Calu3 (cell line): Measurements from ENCODE around the gene JADE1. TPM values are rescaled to one million over a fixed set of nuclear protein-coding genes. Genes with fewer than 3 reads are reported as not detected.

Source experiments
- BruUV-seq: library from RNA; stranded (reverse); fragments of 400-500 nt; replicated peaks from 2 replicates; lab custom pipeline; 2021; lab: Mats Ljungman, UMichigan
- CTCF ChIA-PET: fragments of 300-600 bp; sonication (Branson Sonifier 250); formaldehyde crosslinking; loops from one replicate; lab custom pipeline; 2022; ENCODE audit warnings: antibody characterized with exemption; lab: Charles Lee
- DNase-seq: peaks from one replicate; pipeline ENCODE4 v3.0.0; 2022
- H3K27ac Mint-ChIP-seq: one replicate; pipeline ENCODE4 v1.8.0; 2022; ENCODE audit warnings: mixed read lengths; ENCODE audit not compliant: unreplicated experiment
- H3K27me3 Mint-ChIP-seq: one replicate; pipeline ENCODE4 v1.8.0; 2022; ENCODE audit warnings: mixed read lengths; ENCODE audit not compliant: unreplicated experiment
- H3K36me3 Mint-ChIP-seq: one replicate; pipeline ENCODE4 v1.8.0; 2022; ENCODE audit warnings: mild to moderate bottlenecking, moderate library complexity, mixed read lengths; ENCODE audit not compliant: insufficient read depth, unreplicated experiment
- H3K4me1 Mint-ChIP-seq: one replicate; pipeline ENCODE4 v1.8.0; 2022; ENCODE audit warnings: mild to moderate bottlenecking, low read depth, mixed read lengths; ENCODE audit not compliant: unreplicated experiment
- H3K4me3 Mint-ChIP-seq: one replicate; pipeline ENCODE4 v1.8.0; 2022; ENCODE audit warnings: mild to moderate bottlenecking, low read depth, moderate library complexity, mixed read lengths; ENCODE audit not compliant: unreplicated experiment
- H3K9me3 Mint-ChIP-seq: one replicate; pipeline ENCODE4 v1.8.0; 2022; ENCODE audit warnings: low read depth, mixed read lengths; ENCODE audit not compliant: unreplicated experiment
- intact Hi-C: fragments of 100-400 bp; cut with micrococcal nuclease; formaldehyde crosslinking; loops from one replicate; pipeline ENCODE4 v1.10.0; 2022; ENCODE audit not compliant: unreplicated experiment
- total RNA-seq: library from RNA; stranded (reverse); gene quantifications from 2 replicates; pipeline ENCODE4 v1.2.3, GENCODE V29; 2022
- TF ChIP-seq, protein P1 (sequence below): fragments of 200-600 bp; IDR thresholded peaks from one replicate; pipeline ENCODE4 v1.8.0; 2022; ENCODE audit warnings: antibody characterized with exemption; ENCODE audit not compliant: unreplicated experiment

JADE1 gene
- total RNA-seq, 1 experiment from 2014 or later = 33.9 TPM

GRCh38 chr4:128780688-128781087 is 28.8 kb upstream of the JADE1 start:
- TF ChIP-seq, protein P1, sequence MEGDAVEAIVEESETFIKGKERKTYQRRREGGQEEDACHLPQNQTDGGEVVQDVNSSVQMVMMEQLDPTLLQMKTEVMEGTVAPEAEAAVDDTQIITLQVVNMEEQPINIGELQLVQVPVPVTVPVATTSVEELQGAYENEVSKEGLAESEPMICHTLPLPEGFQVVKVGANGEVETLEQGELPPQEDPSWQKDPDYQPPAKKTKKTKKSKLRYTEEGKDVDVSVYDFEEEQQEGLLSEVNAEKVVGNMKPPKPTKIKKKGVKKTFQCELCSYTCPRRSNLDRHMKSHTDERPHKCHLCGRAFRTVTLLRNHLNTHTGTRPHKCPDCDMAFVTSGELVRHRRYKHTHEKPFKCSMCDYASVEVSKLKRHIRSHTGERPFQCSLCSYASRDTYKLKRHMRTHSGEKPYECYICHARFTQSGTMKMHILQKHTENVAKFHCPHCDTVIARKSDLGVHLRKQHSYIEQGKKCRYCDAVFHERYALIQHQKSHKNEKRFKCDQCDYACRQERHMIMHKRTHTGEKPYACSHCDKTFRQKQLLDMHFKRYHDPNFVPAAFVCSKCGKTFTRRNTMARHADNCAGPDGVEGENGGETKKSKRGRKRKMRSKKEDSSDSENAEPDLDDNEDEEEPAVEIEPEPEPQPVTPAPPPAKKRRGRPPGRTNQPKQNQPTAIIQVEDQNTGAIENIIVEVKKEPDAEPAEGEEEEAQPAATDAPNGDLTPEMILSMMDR = no peak
- H3K4me1 Mint-ChIP-seq = peaks cover 8% of the 10 kb centered on the region
- CTCF ChIA-PET = no interaction called here
- H3K4me3 Mint-ChIP-seq = no peak overlapping the region
- H3K9me3 Mint-ChIP-seq = no peaks in the 10 kb centered on the region
- no peak overlapping the region for H3K27ac Mint-ChIP-seq
- no peaks in the 10 kb centered on the region for H3K36me3 Mint-ChIP-seq
- DNase-seq = no peak
- intact Hi-C loops = no loop called here
- BruUV-seq = no TSS peak
- no peaks in the 10 kb centered on the region for H3K27me3 Mint-ChIP-seq

DNA sequence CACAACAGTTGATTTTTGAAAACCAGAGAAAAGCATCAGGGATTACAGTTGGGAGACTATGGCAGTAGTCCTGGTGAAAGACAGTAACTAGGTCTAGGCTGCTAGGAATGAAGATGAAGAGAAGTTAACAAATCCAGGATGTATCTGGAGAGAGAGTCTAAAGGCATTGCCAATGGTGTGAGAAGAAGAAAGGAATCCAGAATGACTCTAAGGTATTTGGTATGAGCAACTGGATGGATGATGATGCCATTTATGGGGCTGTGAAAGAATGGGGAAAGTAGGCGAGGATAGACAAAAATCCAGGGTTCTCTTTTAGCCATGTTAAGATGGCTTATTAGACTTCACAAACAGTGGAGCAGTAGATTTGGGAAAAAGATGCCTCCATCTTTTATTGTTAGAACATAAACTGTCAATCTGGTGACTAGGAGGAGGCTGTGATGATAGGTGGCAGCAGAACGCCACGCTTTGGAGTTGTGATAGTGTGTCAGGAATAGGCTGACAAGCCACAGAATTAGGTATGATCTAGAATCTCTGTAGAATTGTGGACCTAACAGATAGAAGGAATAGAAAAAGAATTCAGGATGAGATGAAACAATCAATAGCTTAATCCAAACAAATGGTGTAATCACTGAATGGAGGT is 27.3 kb upstream of the JADE1 start:
- TF ChIP-seq, protein P1 = no peak
- BruUV-seq = no TSS peak
- no peak overlapping the region for H3K4me3 Mint-ChIP-seq
- H3K36me3 Mint-ChIP-seq = no peaks in the 10 kb centered on the region
- H3K4me1 Mint-ChIP-seq = peaks cover under 1% of the 10 kb centered on the region
- DNase-seq = no peak
- H3K9me3 Mint-ChIP-seq = no peaks in the 10 kb centered on the region
- CTCF ChIA-PET = no interaction called here
- H3K27ac Mint-ChIP-seq = no peak overlapping the region
- intact Hi-C loops = no loop called here
- H3K27me3 Mint-ChIP-seq = no peaks in the 10 kb centered on the region

- H3K9me3 Mint-ChIP-seq = no peaks in the 10 kb centered on the region
- intact Hi-C loops = no loop called here
- H3K27ac Mint-ChIP-seq = no peak overlapping the region
- H3K4me1 Mint-ChIP-seq = no peaks in the 10 kb centered on the region
- TF ChIP-seq, protein P1 = no peak
- CTCF ChIA-PET = no interaction called here
- BruUV-seq = no TSS peak
- no peaks in the 10 kb centered on the region for H3K36me3 Mint-ChIP-seq
- H3K4me3 Mint-ChIP-seq = no peak overlapping the region
- H3K27me3 Mint-ChIP-seq = no peaks in the 10 kb centered on the region
- no peak for DNase-seq
Observed at GRCh38 chr4:128782875-128783614, 26.5 kb upstream of the JADE1 start.

DNA sequence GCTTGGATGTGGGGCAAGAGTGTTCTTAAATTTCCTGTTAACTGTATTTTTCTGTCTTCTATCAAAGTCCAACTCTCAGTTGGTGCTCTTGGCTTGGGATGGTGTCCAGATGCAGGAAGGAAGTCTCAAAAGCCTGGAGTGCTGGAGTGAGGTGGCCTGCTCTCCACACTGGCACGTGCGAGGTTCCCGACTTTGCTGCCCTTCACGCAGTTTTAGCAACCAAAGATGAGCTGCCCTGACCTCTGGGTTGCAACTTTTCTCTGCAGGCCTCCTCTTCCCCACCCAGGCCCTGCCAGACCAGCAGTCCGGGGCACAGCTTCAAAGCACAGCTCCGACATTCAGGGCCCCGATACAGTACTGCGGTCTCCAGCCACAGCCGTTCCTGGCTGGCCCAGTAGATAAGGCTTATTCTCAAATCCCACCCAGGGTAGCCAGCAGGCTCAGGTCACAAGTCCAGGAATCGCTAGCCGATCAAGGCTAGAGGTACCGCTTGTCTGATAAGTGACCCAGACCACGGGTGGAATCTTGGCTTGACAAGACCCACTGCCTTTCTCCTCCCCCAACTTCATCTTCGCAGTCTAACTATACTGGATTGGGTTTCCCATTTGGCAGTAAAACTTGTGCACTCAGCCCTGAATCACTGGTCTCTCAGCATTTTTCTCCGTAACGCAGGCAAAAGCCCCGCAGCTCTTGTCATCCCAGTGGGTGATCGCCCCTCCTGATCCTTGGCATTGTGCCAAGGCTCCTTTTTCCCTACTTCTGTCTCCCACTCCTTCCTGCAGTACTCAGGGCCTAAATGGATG is 21.8 kb upstream of the JADE1 start:
- Mint-ChIP-seq H3K27ac (no peak overlapping the region), H3K9me3 (no peaks in the 10 kb centered on the region), H3K27me3 (no peaks in the 10 kb centered on the region), H3K36me3 (no peaks in the 10 kb centered on the region), H3K4me3 (no peak overlapping the region), H3K4me1 (no peaks in the 10 kb centered on the region)
- intact Hi-C loops = no loop called here
- TF ChIP-seq, protein P1 = no peak
- BruUV-seq = no TSS peak
- CTCF ChIA-PET = no interaction called here
- no peak for DNase-seq
